Left renal cortex interstitium (tissue), 4 donors: Measurements from ENCODE around the gene PHYKPL. TPM values are rescaled to one million over a fixed set of nuclear protein-coding genes. Genes with fewer than 3 reads are reported as not detected.
"Not testable (repeated sequence)": the region's sequence is repeated elsewhere in the genome, so short reads cannot be mapped to it uniquely, and the experiment has no call there.

Experiments
- DNase-seq, 4 donors: peaks; one replicate each; pipeline ENCODE4 v3.0.0-alpha.2; 2013; ENCODE audit warnings: low read depth in 4 of 4, low spot score in 2 of 4, missing footprints in 1 of 4
- polyA plus RNA-seq, 4 donors: library from polyadenylated mRNA; unstranded; fragments of 120-200 nt; gene quantifications; one replicate each; pipeline ENCODE4 v1.2.1, GENCODE V29; 2013; ENCODE audit not compliant: insufficient read length in 4 of 4

Gene PHYKPL
- polyA plus RNA-seq, 4 donors = 52.0 to 135 (median 93.7) TPM

- no peak for DNase-seq
Measured at GRCh38 chr5:178266581-178266980, 34.0 kb upstream of the PHYKPL start.

GRCh38 chr5:178265746-178266145, 33.1 kb upstream of the PHYKPL start:
- DNase-seq = no peak

GRCh38 chr5:178264044-178264443, 31.4 kb upstream of the PHYKPL start:
- DNase-seq = no peak

GRCh38 chr5:178261666-178262600, 29.3 kb upstream of the PHYKPL start:
- DNase-seq = no peak

GRCh38 chr5:178259623-178260536, 27.3 kb upstream of the PHYKPL start:
- DNase-seq = no peak

- DNase-seq = no peak
Measured at GRCh38 chr5:178257650-178258049, 25.0 kb upstream of the PHYKPL start.

- DNase-seq = no peak
Measured at GRCh38 chr5:178256746-178257145, 24.1 kb upstream of the PHYKPL start.

GRCh38 chr5:178253632-178254031, 21.0 kb upstream of the PHYKPL start:
- DNase-seq = not testable (repeated sequence)

- no peak for DNase-seq
Measured at GRCh38 chr5:178252258-178252657, 19.7 kb upstream of the PHYKPL start.

- DNase-seq = no peak
Measured at GRCh38 chr5:178250263-178250662, 17.7 kb upstream of the PHYKPL start.

- DNase-seq = no peak
Measured at GRCh38 chr5:178249191-178249989, 16.8 kb upstream of the PHYKPL start.

- no peak for DNase-seq
Measured at GRCh38 chr5:178248750-178249149, 16.1 kb upstream of the PHYKPL start.

GRCh38 chr5:178247481-178248456, 15.2 kb upstream of the PHYKPL start:
- DNase-seq = no peak

GRCh38 chr5:178246624-178247279, 14.2 kb upstream of the PHYKPL start:
- DNase-seq = no peak

- DNase-seq = no peak
Measured at GRCh38 chr5:178245389-178245788, 12.8 kb upstream of the PHYKPL start.

GRCh38 chr5:178244576-178244975, 12.0 kb upstream of the PHYKPL start:
- DNase-seq = no peak

- DNase-seq = no peak
Measured at GRCh38 chr5:178242416-178242815, 9.8 kb upstream of the PHYKPL start.

- DNase-seq = no peak
Measured at GRCh38 chr5:178241688-178242231, 9.2 kb upstream of the PHYKPL start.
